OCI-LY1 (cell line): ENCODE data around the gene DYNC1H1.

Experiments
- H2AFZ ChIP-seq: fragments of 200-600 bp; sonication (generic), shearing (Covaris generic); 2 replicates; pipeline ENCODE4 v1.6.0; 2014; ENCODE audit warnings: antibody characterized with exemption, mild to moderate bottlenecking, low read length
- H3F3A ChIP-seq: fragments of 200-600 bp; sonication (generic), shearing (Covaris generic); 2 replicates; pipeline ENCODE4 v1.6.0; 2014; ENCODE audit warnings: mild to moderate bottlenecking, antibody characterized with exemption, low read length, moderate library complexity; ENCODE audit not compliant: insufficient read depth
- H3K27ac ChIP-seq: fragments of 200-600 bp; sonication (generic); 2 replicates; pipeline ENCODE4 v1.5.1; 2014; ENCODE audit warnings: low read length, mixed run types, mild to moderate bottlenecking, low read depth; ENCODE audit not compliant: poor library complexity, severe bottlenecking
- H3K27me3 ChIP-seq: fragments of 200-600 bp; sonication (generic); 2 replicates; pipeline ENCODE4 v1.6.0; 2014; ENCODE audit warnings: antibody characterized with exemption, mild to moderate bottlenecking, low read length, moderate library complexity; ENCODE audit not compliant: insufficient read depth
- H3K36me3 ChIP-seq: fragments of 200-600 bp; sonication (generic); 2 replicates; pipeline ENCODE4 v1.6.1; 2014; ENCODE audit warnings: mild to moderate bottlenecking, antibody characterized with exemption, low read length, moderate library complexity, mixed read lengths; ENCODE audit not compliant: insufficient read depth
- H3K4me1 ChIP-seq: fragments of 200-600 bp; sonication (generic); 2 replicates; pipeline ENCODE4 v1.5.1; 2014; ENCODE audit warnings: mild to moderate bottlenecking, low read length, moderate library complexity; ENCODE audit not compliant: insufficient read depth, severe bottlenecking
- H3K4me2 ChIP-seq: fragments of 200-600 bp; sonication (generic), shearing (Covaris generic); 2 replicates; pipeline ENCODE4 v1.6.1; 2014; ENCODE audit warnings: low read length
- H3K4me3 ChIP-seq: fragments of 200-600 bp; sonication (generic); 2 replicates; pipeline ENCODE4 v1.5.1; 2014; ENCODE audit warnings: low read length, low read depth, mild to moderate bottlenecking, mixed read lengths; ENCODE audit not compliant: poor library complexity, severe bottlenecking
- H3K79me2 ChIP-seq: fragments of 200-600 bp; shearing (Covaris generic); 2 replicates; pipeline ENCODE4 v1.6.1; 2016; ENCODE audit warnings: mixed run types, low read length, mixed read lengths; ENCODE audit not compliant: insufficient read depth
- H3K9ac ChIP-seq: fragments of 200-600 bp; sonication (generic), shearing (Covaris generic); 2 replicates; pipeline ENCODE4 v1.6.1; 2014; ENCODE audit warnings: mild to moderate bottlenecking, low read length, mixed read lengths
- H3K9me2 ChIP-seq: fragments of 200-600 bp; sonication (generic), shearing (Covaris generic); 2 replicates; pipeline ENCODE4 v1.6.1; 2014; ENCODE audit warnings: low read depth, mild to moderate bottlenecking, low read length, mixed read lengths
- H3K9me3 ChIP-seq: fragments of 200-600 bp; shearing (Covaris generic); 2 replicates; pipeline ENCODE4 v1.6.1; 2014; ENCODE audit warnings: low read length, mixed read lengths
- H4K20me1 ChIP-seq: fragments of 200-600 bp; sonication (generic), shearing (Covaris generic); 2 replicates; pipeline ENCODE4 v1.6.0; 2016; ENCODE audit warnings: mild to moderate bottlenecking, low read length; ENCODE audit not compliant: insufficient read depth
- CTCF ChIP-seq: fragments of 200-600 bp; sonication (generic), shearing (Covaris generic); IDR thresholded peaks from 2 replicates; pipeline ENCODE4 v1.5.1; 2017; ENCODE audit warnings: mild to moderate bottlenecking, antibody characterized with exemption, low read length, moderate library complexity, mixed read lengths
- EZH2 ChIP-seq: fragments of 200-600 bp; sonication (generic), shearing (Covaris generic); IDR thresholded peaks from 2 replicates; pipeline ENCODE4 v1.8.0; 2017; ENCODE audit warnings: borderline replicate concordance, mixed run types, mild to moderate bottlenecking, antibody characterized with exemption, low read length, moderate library complexity, mixed read lengths

Gene DYNC1H1

GRCh38 chr14:102011631-102012030 lies 47.3 kb downstream of the DYNC1H1 start:
- no peak overlapping the region for H3K27ac ChIP-seq
- H2AFZ ChIP-seq: no peak overlapping the region

GRCh38 chr14:102012336-102012735 lies 48.0 kb downstream of the DYNC1H1 start:
- H4K20me1 ChIP-seq: no peaks in the 10 kb centered on the region
- H3K27me3 ChIP-seq: no peaks in the 10 kb centered on the region
- H3K4me2 ChIP-seq: no peak overlapping the region
- H3K9me2 ChIP-seq: no peaks in the 10 kb centered on the region
- H3K9me3 ChIP-seq: no peaks in the 10 kb centered on the region
- H3K4me1 ChIP-seq: no peaks in the 10 kb centered on the region
- H3K4me3 ChIP-seq: no peak overlapping the region
- H3F3A ChIP-seq: no peaks in the 10 kb centered on the region
- no peak overlapping the region for H3K27ac ChIP-seq
- H3K36me3 ChIP-seq: peaks cover 96% of the 10 kb centered on the region
- no peaks in the 10 kb centered on the region for H3K79me2 ChIP-seq
- no peak for TF ChIP-seq EZH2
- no peak for TF ChIP-seq CTCF
- no peak overlapping the region for H3K9ac ChIP-seq
- no peak overlapping the region for H2AFZ ChIP-seq

More at GRCh38 chr14:102011631-102012030, 47.3 kb downstream of the DYNC1H1 start:
- Histone ChIP-seq H3K9me2 (no peaks in the 10 kb centered on the region), H3K4me3 (no peak overlapping the region), H3K4me2 (no peak overlapping the region), H3F3A (no peaks in the 10 kb centered on the region), H3K9me3 (no peaks in the 10 kb centered on the region), H3K79me2 (no peaks in the 10 kb centered on the region), H3K4me1 (no peaks in the 10 kb centered on the region), H4K20me1 (no peaks in the 10 kb centered on the region), H3K9ac (no peak overlapping the region), H3K27me3 (no peaks in the 10 kb centered on the region), H3K36me3 (peaks cover 96% of the 10 kb centered on the region)
- TF ChIP-seq EZH2 (no peak), CTCF (no peak)

- no peak overlapping the region for H3K9ac ChIP-seq
- no peaks in the 10 kb centered on the region for H3K9me3 ChIP-seq
- no peak overlapping the region for H3K4me3 ChIP-seq
- no peak overlapping the region for H2AFZ ChIP-seq
- no peak overlapping the region for H3K27ac ChIP-seq
- no peak overlapping the region for H3K4me2 ChIP-seq
- H4K20me1 ChIP-seq: no peaks in the 10 kb centered on the region
- no peak for TF ChIP-seq EZH2
- no peak for TF ChIP-seq CTCF
- no peaks in the 10 kb centered on the region for H3K9me2 ChIP-seq
- no peaks in the 10 kb centered on the region for H3F3A ChIP-seq
- H3K4me1 ChIP-seq: no peaks in the 10 kb centered on the region
- H3K36me3 ChIP-seq: peaks cover 91% of the 10 kb centered on the region
- H3K79me2 ChIP-seq: no peaks in the 10 kb centered on the region
- H3K27me3 ChIP-seq: no peaks in the 10 kb centered on the region
Observed at GRCh38 chr14:102013669-102014200, 49.4 kb downstream of the DYNC1H1 start.
